HG03432 (cell line): ENCODE measurements around the gene MAPRE2.
"Not testable (repeated sequence)": the region's sequence is repeated elsewhere in the genome, so short reads cannot be mapped to it uniquely, and the experiment has no call there.

Experiments used
- ATAC-seq: cut with Tn5 transposase; IDR thresholded peaks from one replicate; pipeline ENCODE4 v1.9.1; 2021; ENCODE audit warnings: mild to moderate bottlenecking, moderate library complexity; ENCODE audit not compliant: unreplicated experiment

The MAPRE2 gene

DNA sequence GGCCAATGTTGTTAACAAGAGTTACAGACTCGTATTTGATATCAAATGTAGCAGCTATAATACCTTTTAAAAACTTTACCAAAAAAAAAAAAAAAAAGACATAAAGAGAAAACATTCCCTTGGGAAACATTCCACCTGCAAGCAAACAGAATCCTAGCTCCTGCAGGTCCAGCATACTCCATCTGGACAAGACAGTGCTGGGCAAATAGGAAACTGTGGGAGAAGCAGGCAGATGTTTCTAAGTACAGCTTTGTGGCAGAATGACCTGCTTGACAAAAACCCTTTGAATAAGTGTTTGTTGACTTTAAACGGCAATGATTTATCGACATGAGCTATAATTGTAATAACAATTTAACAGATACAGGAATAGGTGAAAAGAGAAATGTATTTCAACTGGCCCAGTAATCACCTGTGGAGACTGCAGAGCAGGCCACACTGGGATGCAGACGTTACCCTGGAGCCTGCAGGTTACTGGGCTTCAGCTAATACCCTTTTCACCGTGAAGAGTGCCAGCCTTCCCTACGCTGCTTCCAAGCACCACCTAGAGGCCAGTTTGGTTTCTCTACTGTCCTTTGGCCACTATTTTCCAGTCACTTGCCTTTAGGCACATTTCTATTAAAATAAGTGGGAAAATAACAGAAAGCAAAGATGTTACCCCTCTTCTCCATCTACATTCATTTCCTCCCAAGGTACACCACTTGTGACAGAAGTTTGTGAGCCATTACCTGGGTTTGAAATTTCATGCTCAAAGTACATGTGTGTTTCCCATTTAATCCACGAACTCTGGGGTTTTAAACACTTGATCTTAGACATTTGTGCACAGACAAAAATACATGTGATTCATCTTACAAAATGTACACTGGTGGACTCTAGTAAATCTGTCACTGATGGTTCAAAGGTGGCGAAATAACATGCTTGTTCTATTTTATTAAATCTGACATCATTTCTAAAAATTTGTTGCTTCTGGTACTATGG is 102.7 kb downstream of the MAPRE2 start:
- ATAC-seq = peak; percentile 74

DNA sequence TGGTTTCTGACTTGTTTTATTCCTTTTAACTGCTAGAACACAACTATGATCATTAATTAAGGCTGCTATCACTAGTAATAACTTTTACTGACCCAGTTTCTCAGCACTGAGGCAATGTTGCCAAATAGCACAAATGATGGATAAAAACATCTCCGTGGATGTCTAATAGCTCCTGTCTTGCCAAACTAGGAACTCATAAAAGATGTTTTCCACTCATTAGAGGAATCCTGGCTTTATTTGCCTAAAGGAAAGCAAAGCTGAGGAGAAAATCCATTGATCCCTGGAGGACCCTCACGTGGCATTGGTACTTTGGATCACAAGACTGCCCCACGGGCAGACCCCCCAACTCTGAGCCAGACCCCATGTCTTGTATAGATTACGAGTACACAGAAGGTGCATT is 103.5 kb downstream of the MAPRE2 start:
- ATAC-seq = no peak

GRCh38 chr18:35150195-35150594 is 109.0 kb downstream of the MAPRE2 start:
- not testable (repeated sequence) for ATAC-seq

DNA sequence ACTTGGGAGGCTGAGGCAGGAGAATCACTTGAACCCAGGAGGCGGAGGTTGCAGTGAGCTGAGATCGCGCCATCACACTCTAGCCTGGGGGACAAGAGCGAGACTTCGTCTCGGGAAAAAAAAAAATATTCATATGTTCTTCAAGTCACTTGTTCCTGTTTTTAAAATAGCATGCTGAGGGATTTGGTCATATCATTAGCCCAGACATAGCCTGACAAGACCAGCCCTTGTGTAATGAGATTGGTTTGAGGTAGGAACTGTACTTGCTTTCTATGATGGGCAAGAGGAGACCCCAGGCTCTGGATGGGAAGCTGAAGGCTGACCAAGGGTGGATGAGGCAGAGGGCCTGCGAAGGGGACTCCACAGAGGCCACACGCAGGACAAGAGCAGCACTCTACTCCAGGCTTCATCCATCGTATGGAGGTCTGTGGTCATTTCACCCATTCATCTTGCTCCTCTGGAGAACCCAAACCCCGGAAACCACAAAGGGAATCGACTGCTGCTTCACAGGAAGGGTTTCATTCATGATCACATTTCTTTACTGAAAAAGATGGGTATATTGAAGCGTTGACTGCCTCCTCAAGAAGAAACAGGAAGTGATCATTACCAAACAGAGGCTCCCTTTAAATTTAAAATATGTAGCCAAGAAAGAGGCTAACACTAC is 112.5 kb downstream of the MAPRE2 start:
- no peak for ATAC-seq

DNA sequence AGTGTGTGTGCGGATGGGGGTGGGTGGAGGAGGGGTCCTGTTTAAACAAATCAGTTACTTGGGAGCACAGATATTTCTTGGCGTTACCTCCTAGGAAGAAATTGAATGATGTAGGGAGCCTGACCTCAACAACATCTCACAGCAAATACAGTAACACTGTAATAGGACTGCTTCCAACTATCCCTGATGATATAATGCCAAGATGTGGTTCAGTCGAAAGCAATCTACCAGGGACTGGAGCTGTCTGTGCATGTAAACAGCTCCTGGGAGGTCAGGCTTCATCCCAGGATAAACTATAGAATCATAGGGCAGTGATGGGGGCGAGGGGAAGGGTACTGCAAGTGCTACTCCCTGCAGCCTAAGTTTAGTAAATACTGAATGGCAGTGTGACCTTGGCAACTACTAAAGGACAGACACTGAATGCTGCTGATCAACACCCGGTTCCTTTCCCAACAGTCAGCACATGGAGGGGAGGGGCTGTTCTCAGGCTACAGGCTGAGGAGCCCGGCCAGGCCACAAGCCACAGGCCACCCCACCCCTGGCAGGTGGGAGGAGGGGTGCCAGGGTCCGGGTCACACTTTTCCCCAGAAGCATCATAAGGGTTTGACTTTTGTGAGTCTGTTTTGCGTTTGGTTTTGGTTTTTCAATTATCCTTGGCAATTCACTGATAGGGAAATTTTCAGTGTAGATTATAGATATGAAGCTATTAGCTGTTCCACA is 114.3 kb downstream of the MAPRE2 start:
- no peak for ATAC-seq

- ATAC-seq = peak; percentile 33
Observed at GRCh38 chr18:35157181-35157580, 116.0 kb downstream of the MAPRE2 start.

DNA sequence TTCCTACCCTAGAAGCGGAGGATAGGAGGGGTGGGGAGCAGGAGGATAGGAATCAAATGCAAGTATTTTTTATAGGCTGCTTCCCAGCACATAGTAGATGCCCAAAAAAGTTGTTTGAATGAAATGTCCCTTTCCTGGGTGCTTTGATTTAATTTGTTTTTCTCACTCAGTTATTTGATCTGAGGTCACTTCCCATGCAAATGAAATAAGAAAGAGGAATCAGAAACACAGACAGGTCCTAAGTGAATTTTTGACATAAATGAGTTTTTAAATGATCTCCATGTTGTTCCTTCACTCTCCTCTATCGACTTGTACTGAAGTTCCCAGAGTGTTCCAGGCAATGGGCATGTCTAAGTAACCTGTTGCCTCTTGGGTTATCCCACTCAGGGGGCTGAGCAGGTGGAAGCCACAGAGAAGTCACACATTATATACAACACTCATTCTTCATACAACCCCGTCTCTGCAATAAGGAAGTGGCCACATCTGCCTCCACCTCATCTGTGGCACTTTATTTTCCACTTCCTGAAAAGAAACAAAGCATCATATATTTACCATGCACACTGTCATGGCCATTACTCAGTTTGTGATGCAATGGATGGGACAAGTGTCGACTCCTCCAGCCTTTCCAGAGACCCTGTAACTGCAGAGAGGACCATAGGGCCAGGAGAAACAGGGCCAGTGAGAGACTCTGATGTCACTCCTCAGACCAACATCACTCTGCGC is 117.7 kb downstream of the MAPRE2 start:
- ATAC-seq = peak; percentile 71

- ATAC-seq = peak; percentile 62
Observed at GRCh38 chr18:35159782-35160181, 118.6 kb downstream of the MAPRE2 start.

- ATAC-seq = no peak
Observed at GRCh38 chr18:35161485-35161884, 120.3 kb downstream of the MAPRE2 start.

GRCh38 chr18:35161934-35162333 is 120.7 kb downstream of the MAPRE2 start:
- no peak for ATAC-seq

GRCh38 chr18:35163014-35163539 is 121.9 kb downstream of the MAPRE2 start:
- no peak for ATAC-seq

DNA sequence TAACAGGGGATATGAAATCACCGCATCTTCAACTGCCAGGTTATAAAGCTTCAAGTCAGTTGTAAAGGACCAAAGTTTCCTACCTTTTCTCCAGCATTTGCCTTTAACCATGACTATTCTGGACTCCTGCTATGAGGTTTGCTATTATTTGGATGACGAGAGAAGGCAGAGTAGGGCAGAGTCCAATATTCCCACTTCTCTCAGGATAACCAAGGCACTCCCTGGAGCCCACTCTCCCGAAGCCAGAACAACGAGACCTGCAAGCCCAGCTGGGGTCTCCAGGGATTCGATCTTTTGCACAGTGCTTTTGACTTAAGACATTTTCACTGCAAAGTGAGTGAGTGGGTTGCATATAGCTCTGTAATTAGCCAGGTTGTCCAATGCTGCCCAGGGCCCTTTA is 122.5 kb downstream of the MAPRE2 start:
- ATAC-seq = no peak

GRCh38 chr18:35164133-35164532 is 122.9 kb downstream of the MAPRE2 start:
- ATAC-seq = no peak

- no peak for ATAC-seq
Observed at GRCh38 chr18:35167332-35167731, 126.1 kb downstream of the MAPRE2 start.

- ATAC-seq = no peak
Observed at GRCh38 chr18:35167857-35168256, 126.6 kb downstream of the MAPRE2 start.

DNA sequence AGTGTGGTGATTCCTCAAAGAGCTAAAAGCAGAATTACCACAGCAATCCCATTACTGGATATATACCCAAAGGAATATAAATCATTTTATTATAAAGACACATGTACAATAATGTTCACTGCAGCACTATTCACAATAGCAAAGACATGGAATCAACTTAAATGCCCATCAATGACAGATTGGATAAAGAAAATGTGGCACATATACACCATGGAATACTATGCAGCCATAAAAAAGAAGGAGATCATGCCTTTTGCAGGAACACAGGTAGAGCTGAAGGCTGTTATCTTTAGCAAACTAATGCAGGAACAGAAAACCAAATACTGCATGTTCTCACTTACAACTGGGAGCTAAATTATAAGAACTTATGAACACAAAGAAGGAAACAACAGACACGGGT is 129.1 kb downstream of the MAPRE2 start:
- not testable (repeated sequence) for ATAC-seq

- no peak for ATAC-seq
Observed at GRCh38 chr18:35171315-35171987, 130.2 kb downstream of the MAPRE2 start.

DNA sequence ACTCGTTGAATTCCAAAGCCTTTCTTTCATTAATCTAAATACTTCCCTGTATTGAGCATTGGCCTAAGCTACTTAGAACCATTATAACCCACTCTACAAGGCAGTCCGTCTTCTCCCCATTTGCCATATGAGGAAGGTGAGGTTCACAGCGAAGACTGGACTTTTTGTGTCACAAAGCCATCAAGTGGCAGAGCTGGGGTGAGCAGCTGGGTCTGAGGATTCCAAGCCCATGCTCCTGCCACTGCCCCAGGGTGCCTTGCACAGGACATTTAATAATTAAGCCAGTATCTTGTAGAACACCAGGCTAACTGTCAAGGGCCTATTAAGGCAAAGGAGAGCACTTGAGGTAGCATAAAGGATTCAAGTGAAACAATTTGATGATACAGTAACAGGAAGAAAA is 130.8 kb downstream of the MAPRE2 start:
- no peak for ATAC-seq

DNA sequence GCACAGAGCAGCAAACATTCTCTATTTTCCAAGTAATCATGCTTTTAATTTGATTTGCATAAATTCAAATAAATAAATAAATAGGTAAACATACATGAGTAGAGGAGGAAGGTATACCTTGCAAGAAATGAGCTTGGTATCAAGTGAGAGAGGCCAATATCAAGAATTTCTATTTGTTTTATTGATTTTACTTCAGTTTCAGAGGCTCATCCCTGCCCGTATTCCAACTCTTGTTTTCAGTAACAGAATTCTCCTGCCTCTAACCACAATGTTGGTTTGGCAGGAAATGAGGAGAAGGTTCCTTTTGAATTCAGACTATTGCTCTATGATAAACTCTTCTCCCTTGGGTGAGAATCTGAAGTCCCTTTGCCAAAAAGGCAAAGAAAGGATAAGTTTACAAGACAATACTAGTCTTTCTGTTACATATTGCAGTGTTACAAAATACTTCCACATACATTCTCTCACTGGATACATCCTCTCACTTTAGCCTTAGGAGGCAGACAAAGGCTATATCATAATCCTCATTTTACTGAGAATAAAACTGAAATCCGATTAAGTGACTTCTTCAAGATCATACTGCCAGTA is 131.3 kb downstream of the MAPRE2 start:
- no peak for ATAC-seq
